ENCODE results near the gene NXPE4.

NXPE4 gene

DNA sequence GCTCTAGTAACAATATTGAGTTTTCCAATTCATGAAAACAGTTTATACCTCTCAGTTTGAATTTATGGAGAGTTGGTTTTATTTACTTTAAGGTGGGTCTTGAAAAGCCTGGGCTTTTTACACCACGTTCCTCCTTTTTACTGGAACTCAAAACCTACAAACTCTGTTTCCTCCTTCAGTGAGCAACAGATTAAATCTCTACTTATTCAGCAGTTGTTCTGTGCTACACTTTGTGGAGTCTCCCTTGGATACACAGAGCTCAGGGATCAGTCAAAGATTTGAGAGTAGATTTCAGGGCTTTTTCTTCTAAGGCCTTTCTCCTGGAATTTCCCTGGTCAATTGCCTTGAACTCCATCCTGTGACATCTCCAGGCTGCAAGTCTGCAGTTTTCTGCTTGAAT, 39.5 kb downstream of the NXPE4 start:
- no peak for DNase-seq

DNA sequence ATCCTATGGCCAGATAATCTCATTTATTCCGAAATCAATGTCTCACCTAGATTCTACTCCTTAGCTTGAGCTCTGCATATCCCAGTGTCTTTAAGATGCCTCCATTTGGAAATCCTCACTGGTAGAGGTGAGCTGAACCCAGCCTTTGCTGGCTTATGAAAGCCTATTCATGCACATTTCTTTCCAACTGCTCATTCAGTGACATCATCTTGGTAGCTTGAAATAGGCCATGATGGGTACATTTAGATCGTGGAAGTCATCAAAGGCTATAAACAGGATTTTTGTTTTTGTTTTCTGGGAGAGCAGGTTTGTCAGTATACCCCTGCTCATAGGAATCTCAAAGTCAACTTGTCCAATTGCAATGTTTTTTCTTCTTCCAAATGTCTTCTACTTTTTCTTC, 41.9 kb downstream of the NXPE4 start:
- DNase-seq: no peak

DNA sequence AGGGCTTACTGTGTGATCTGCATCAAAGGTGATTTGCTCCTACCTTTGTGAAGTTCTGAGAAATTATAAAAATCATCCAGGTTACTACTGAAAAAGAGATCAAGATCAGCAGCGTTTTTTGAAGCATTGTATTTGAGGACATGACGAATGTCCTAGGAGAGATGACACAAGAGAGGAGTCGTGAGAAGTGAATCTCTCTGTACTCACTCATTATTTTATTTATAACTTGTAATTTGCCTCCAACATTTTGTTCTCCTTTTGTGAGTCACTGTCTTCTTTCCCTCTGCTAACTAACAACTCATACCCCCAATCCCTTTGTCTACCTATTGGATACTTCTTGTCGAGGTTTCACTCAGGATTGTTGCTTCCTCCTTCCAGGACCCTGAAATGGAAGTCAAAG, 44.5 kb downstream of the NXPE4 start:
- no peak for DNase-seq

DNA sequence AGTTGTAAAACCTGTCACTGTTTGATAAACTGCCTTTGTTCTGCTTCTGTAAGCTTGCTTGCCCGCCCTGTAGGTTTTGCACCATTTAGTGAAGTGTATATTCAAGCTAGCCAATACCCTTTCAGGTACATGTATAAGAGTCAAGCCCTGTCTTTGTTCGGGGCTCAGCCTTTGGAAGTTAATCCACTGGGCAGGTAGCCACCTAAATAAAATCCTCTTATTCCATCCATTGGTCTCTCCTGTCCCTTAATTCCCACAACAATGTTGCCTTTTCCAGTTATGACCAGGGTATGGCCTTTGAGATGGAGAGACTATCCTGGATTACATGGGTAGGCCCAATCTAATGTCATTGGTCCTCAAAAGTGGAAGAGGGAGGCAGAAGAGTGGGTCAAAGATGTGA, 69.9 kb downstream of the NXPE4 start:
- no peak for DNase-seq

DNA sequence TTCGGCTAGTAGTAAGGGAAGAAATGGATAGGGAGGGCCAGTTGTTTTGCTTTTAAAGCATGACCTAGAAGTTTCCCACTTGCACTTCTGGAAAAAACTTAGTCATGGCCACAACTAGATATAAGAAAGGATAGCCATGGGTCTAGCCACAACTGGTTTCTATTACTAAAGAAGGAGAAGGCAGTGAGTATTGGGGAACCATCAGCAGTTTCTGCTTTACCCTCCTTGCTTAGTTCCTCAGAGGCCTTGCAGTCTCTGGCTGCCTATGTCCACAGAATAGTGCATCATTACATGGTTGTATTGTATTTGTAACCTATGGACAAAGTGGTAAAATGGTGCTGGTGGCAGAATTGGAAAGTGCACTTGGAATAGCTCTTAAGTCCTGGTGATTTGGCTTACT, 71.5 kb downstream of the NXPE4 start:
- no peak for DNase-seq

DNA sequence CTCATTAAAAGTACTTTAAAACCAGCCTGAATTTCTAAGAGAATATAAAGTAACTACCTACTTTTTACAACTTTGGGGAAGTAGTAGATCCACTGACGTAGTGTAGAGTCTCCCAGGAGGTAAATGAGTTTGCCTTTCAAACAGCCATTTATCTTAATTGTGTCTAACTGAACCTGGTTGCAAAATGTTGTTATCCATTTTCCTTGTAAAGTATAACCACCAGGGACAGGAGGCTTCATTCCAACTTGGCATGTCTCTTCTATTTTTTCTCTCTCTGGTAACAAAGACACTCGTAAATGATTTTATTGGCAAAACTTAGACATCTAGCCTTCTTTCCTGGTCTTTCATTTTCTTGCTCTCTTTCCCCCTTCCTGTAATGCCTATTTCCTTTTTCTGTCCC, 72.8 kb downstream of the NXPE4 start:
- no peak for DNase-seq

Data from activated CD4-positive, CD25-positive, alpha-beta regulatory T cell treated with anti-CD3 and anti-CD28 coated beads, Interleukin-2, amount 50 U/mL, for 72 hours (primary cell).